ENCODE results near the gene STAG1. TPM values are rescaled to one million over a fixed set of nuclear protein-coding genes. Genes with fewer than 3 reads are reported as not detected.

STAG1 gene
- total and polyA plus RNA-seq, 2 of the 13 experiments (the other 11 are each of a cell fraction or from before 2014, with no cell fraction given): 6.2 to 25.9 TPM

GRCh38 chr3:136586580-136586979 lies 165.6 kb downstream of the STAG1 start (continued):
- no peak for TF ChIP-seq GPBP1L1 (CRISPR knock-in tag; IDR thresholded peaks at IDR 0.05)
- no peak for TF ChIP-seq PLRG1 (conservative IDR thresholded peaks at IDR 0.05)
- no peak for TF ChIP-seq ZNF30 (CRISPR knock-in tag; IDR thresholded peaks at IDR 0.05)
- no peak for TF ChIP-seq SOX13 (IDR thresholded peaks at IDR 0.05)
- TF ChIP-seq SOX13 (CRISPR knock-in tag; conservative IDR thresholded peaks at IDR 0.05 in 1 of 2, IDR thresholded peaks at IDR 0.05 in 1 of 2): peak in 1 of 2 experiments; percentile 74; a peak in 2 of 4 replicates
- TF ChIP-seq, protein P1, sequence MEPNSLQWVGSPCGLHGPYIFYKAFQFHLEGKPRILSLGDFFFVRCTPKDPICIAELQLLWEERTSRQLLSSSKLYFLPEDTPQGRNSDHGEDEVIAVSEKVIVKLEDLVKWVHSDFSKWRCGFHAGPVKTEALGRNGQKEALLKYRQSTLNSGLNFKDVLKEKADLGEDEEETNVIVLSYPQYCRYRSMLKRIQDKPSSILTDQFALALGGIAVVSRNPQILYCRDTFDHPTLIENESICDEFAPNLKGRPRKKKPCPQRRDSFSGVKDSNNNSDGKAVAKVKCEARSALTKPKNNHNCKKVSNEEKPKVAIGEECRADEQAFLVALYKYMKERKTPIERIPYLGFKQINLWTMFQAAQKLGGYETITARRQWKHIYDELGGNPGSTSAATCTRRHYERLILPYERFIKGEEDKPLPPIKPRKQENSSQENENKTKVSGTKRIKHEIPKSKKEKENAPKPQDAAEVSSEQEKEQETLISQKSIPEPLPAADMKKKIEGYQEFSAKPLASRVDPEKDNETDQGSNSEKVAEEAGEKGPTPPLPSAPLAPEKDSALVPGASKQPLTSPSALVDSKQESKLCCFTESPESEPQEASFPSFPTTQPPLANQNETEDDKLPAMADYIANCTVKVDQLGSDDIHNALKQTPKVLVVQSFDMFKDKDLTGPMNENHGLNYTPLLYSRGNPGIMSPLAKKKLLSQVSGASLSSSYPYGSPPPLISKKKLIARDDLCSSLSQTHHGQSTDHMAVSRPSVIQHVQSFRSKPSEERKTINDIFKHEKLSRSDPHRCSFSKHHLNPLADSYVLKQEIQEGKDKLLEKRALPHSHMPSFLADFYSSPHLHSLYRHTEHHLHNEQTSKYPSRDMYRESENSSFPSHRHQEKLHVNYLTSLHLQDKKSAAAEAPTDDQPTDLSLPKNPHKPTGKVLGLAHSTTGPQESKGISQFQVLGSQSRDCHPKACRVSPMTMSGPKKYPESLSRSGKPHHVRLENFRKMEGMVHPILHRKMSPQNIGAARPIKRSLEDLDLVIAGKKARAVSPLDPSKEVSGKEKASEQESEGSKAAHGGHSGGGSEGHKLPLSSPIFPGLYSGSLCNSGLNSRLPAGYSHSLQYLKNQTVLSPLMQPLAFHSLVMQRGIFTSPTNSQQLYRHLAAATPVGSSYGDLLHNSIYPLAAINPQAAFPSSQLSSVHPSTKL (CRISPR knock-in tag; IDR thresholded peaks at IDR 0.05): peak; percentile 79
- no peak for TF ChIP-seq CEBPB (IDR thresholded peaks at IDR 0.05; ENCODE audit: borderline replicate concordance, low read depth, low read length)
- TF ChIP-seq TEAD3 (CRISPR knock-in tag; optimal IDR thresholded peaks at IDR 0.05; ENCODE audit: borderline replicate concordance): peak; percentile 94
- TF ChIP-seq ZNF672 (CRISPR knock-in tag; IDR thresholded peaks at IDR 0.05): no peak
- TF ChIP-seq HDAC2 (CRISPR knock-in tag; IDR thresholded peaks at IDR 0.05): 0 out of 2 replicates have a peak, but pooled peaks have one; percentile 25
- no peak for TF ChIP-seq ZNF841 (CRISPR knock-in tag; IDR thresholded peaks at IDR 0.05; ENCODE audit: borderline replicate concordance)
- no peak for TF ChIP-seq RBAK (CRISPR knock-in tag; IDR thresholded peaks at IDR 0.05)
- TF ChIP-seq ZNF550 (CRISPR knock-in tag; IDR thresholded peaks at IDR 0.05; ENCODE audit: borderline replicate concordance): no peak
- TF ChIP-seq BRCA1 (CRISPR knock-in tag; IDR thresholded peaks at IDR 0.05): no peak
- no peak for TF ChIP-seq XBP1 (CRISPR knock-in tag; IDR thresholded peaks at IDR 0.05)
- TF ChIP-seq HNF4A (CRISPR knock-in tag; IDR thresholded peaks at IDR 0.05): peak; percentile 42; the same call in 1 of the 2 replicates
- no peak for TF ChIP-seq SNAPC4 (CRISPR knock-in tag; IDR thresholded peaks at IDR 0.05)
- TF ChIP-seq, protein P2, sequence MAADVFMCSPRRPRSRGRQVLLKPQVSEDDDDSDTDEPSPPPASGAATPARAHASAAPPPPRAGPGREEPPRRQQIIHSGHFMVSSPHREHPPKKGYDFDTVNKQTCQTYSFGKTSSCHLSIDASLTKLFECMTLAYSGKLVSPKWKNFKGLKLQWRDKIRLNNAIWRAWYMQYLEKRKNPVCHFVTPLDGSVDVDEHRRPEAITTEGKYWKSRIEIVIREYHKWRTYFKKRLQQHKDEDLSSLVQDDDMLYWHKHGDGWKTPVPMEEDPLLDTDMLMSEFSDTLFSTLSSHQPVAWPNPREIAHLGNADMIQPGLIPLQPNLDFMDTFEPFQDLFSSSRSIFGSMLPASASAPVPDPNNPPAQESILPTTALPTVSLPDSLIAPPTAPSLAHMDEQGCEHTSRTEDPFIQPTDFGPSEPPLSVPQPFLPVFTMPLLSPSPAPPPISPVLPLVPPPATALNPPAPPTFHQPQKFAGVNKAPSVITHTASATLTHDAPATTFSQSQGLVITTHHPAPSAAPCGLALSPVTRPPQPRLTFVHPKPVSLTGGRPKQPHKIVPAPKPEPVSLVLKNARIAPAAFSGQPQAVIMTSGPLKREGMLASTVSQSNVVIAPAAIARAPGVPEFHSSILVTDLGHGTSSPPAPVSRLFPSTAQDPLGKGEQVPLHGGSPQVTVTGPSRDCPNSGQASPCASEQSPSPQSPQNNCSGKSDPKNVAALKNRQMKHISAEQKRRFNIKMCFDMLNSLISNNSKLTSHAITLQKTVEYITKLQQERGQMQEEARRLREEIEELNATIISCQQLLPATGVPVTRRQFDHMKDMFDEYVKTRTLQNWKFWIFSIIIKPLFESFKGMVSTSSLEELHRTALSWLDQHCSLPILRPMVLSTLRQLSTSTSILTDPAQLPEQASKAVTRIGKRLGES (CRISPR knock-in tag; IDR thresholded peaks at IDR 0.05; ENCODE audit: borderline replicate concordance): no peak
- no peak for TF ChIP-seq XRCC5 (optimal IDR thresholded peaks at IDR 0.05; ENCODE audit: low read length)

All from HepG2 (cell line).